Skeletal muscle cell (primary cell): ENCODE results near the gene ZIC2.

ENCODE experiments used
- DNase-seq: peaks from one replicate; pipeline ENCODE4 v3.0.0-alpha.2; 2010; ENCODE audit warnings: low read depth
- H3K4me3 ChIP-seq: 2 replicates; pipeline ENCODE4 v1.5.1; 2011; ENCODE audit warnings: low read depth, mild to moderate bottlenecking, control low read depth, low read length, moderate library complexity

Gene ZIC2

GRCh38 chr13:99983499-99984401 lies 2.2 kb downstream of the ZIC2 start:
- H3K4me3 ChIP-seq, result no peak overlapping the region

GRCh38 chr13:99984461-99985240 lies 3.1 kb downstream of the ZIC2 start:
- no peak for DNase-seq
- no peak overlapping the region for H3K4me3 ChIP-seq

More at GRCh38 chr13:99983499-99984401, 2.2 kb downstream of the ZIC2 start:
- no peak for DNase-seq

GRCh38 chr13:99985241-99985874 lies 3.8 kb downstream of the ZIC2 start:
- no peak for DNase-seq
- H3K4me3 ChIP-seq, result no peak overlapping the region

- no peak for DNase-seq
- H3K4me3 ChIP-seq, result no peak overlapping the region
Observed at GRCh38 chr13:99985886-99986527, 4.4 kb downstream of the ZIC2 start.

- DNase-seq, result no peak
- no peak overlapping the region for H3K4me3 ChIP-seq
Observed at GRCh38 chr13:99986741-99987140, 5.2 kb downstream of the ZIC2 start.

GRCh38 chr13:99987154-99988019 lies 5.8 kb downstream of the ZIC2 start:
- H3K4me3 ChIP-seq, result no peak overlapping the region

GRCh38 chr13:99988529-99989275 lies 7.1 kb downstream of the ZIC2 start:
- H3K4me3 ChIP-seq, result no peak overlapping the region

More at GRCh38 chr13:99987154-99988019, 5.8 kb downstream of the ZIC2 start:
- no peak for DNase-seq

GRCh38 chr13:99989276-99990125 lies 7.9 kb downstream of the ZIC2 start:
- DNase-seq, result no peak
- H3K4me3 ChIP-seq, result no peak overlapping the region

More at GRCh38 chr13:99988529-99989275, 7.1 kb downstream of the ZIC2 start:
- no peak for DNase-seq

GRCh38 chr13:99990126-99990977 lies 8.8 kb downstream of the ZIC2 start:
- DNase-seq, result no peak
- no peak overlapping the region for H3K4me3 ChIP-seq

- no peak for DNase-seq
- H3K4me3 ChIP-seq, result no peak overlapping the region
Observed at GRCh38 chr13:99991013-99991827, 9.6 kb downstream of the ZIC2 start.

- DNase-seq, result no peak
- no peak overlapping the region for H3K4me3 ChIP-seq
Observed at GRCh38 chr13:99991828-99992775, 10.5 kb downstream of the ZIC2 start.

- H3K4me3 ChIP-seq, result no peak overlapping the region
- DNase-seq, result no peak
Observed at GRCh38 chr13:99992949-99993351, 11.4 kb downstream of the ZIC2 start.

- no peak for DNase-seq
Observed at GRCh38 chr13:99993660-99994637, 12.4 kb downstream of the ZIC2 start.

More at GRCh38 chr13:99993660-99994637, 12.4 kb downstream of the ZIC2 start:
- H3K4me3 ChIP-seq, result no peak overlapping the region
